Central memory CD8-positive, alpha-beta T cell (primary cell): ENCODE results near the gene FAT1.

Source experiments
- ATAC-seq: fragments of 150-1000 bp; cut with Tn5 transposase; replicated peaks from 2 replicates; pipeline ENCODE4 v1.10.0; 2022; ENCODE audit warnings: mild to moderate bottlenecking, moderate FRiP score, moderate number of reproducible peaks; ENCODE audit not compliant: poor library complexity, severe bottlenecking; ENCODE audit errors: extremely low read depth
- DNase-seq, 2 donors: peaks; one replicate each; pipeline ENCODE4 v3.0.0; 2021; ENCODE audit warnings: low spot score in 2 of 2
- H3K27ac Mint-ChIP-seq: one replicate; pipeline ENCODE4 v1.8.0; 2022; ENCODE audit warnings: low read depth, mild to moderate bottlenecking, moderate library complexity, mixed read lengths
- H3K27me3 Mint-ChIP-seq: one replicate; pipeline ENCODE4 v1.8.0; 2022; ENCODE audit warnings: mixed read lengths
- H3K36me3 Mint-ChIP-seq: one replicate; pipeline ENCODE4 v1.8.0; 2022; ENCODE audit warnings: mild to moderate bottlenecking, moderate library complexity, mixed read lengths; ENCODE audit not compliant: insufficient read depth
- H3K4me1 Mint-ChIP-seq: one replicate; pipeline ENCODE4 v1.8.0; 2022; ENCODE audit warnings: mixed read lengths
- H3K4me3 Mint-ChIP-seq: one replicate; pipeline ENCODE4 v1.8.0; 2022; ENCODE audit warnings: mild to moderate bottlenecking, moderate library complexity, mixed read lengths
- H3K9me3 Mint-ChIP-seq: one replicate; pipeline ENCODE4 v1.8.0; 2022; ENCODE audit warnings: mixed read lengths

Gene FAT1

GRCh38 chr4:186553717-186554116 is 169.9 kb downstream of the FAT1 start:
- Mint-ChIP-seq H3K27ac (no peak overlapping the region), H3K4me3 (no peak overlapping the region), H3K27me3 (peaks cover 10% of the 10 kb centered on the region), H3K36me3 (no peaks in the 10 kb centered on the region), H3K9me3 (no peaks in the 10 kb centered on the region), H3K4me1 (no peaks in the 10 kb centered on the region)
- ATAC-seq = no peak
- no peak for DNase-seq

- ATAC-seq (no peak), DNase-seq (no peak)
- peaks cover 10% of the 10 kb centered on the region for H3K27me3 Mint-ChIP-seq
- H3K9me3 Mint-ChIP-seq = peaks cover 6% of the 10 kb centered on the region
- H3K4me3 Mint-ChIP-seq = no peak overlapping the region
- peaks cover 2% of the 10 kb centered on the region for H3K36me3 Mint-ChIP-seq
- H3K27ac Mint-ChIP-seq = no peak overlapping the region
- no peaks in the 10 kb centered on the region for H3K4me1 Mint-ChIP-seq
Observed at GRCh38 chr4:186551849-186552248, 171.8 kb downstream of the FAT1 start.

DNA sequence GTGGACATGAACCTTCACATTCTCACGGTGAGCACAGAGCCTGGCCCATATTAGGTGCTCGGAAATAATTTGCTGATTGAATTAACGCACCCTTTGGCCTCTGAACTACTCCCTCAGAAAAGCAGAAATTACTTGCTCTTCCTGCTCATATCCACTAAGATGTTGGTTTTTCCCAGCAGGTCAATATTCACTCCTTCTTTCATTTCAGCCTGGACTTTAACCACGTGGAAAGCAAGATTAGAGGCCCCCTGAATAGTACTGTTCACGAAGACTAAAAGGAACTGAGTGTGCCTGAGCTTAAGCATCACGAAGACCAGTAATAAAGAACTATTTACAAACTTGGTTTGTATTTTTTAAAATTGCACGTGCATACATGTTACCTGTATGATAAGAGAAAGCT is 178.2 kb downstream of the FAT1 start:
- peaks cover 2% of the 10 kb centered on the region for H3K36me3 Mint-ChIP-seq
- peaks cover 12% of the 10 kb centered on the region for H3K9me3 Mint-ChIP-seq
- no peaks in the 10 kb centered on the region for H3K4me1 Mint-ChIP-seq
- no peak overlapping the region for H3K27ac Mint-ChIP-seq
- DNase-seq (no peak), ATAC-seq (no peak)
- H3K4me3 Mint-ChIP-seq = no peak overlapping the region
- peaks cover 2% of the 10 kb centered on the region for H3K27me3 Mint-ChIP-seq

GRCh38 chr4:186543206-186543605 is 180.4 kb downstream of the FAT1 start:
- H3K9me3 Mint-ChIP-seq = peaks cover 12% of the 10 kb centered on the region
- H3K4me3 Mint-ChIP-seq = no peak overlapping the region
- H3K4me1 Mint-ChIP-seq = no peaks in the 10 kb centered on the region
- ATAC-seq (no peak), DNase-seq (no peak)
- no peaks in the 10 kb centered on the region for H3K27me3 Mint-ChIP-seq
- H3K36me3 Mint-ChIP-seq = peaks cover 2% of the 10 kb centered on the region
- no peak overlapping the region for H3K27ac Mint-ChIP-seq

DNA sequence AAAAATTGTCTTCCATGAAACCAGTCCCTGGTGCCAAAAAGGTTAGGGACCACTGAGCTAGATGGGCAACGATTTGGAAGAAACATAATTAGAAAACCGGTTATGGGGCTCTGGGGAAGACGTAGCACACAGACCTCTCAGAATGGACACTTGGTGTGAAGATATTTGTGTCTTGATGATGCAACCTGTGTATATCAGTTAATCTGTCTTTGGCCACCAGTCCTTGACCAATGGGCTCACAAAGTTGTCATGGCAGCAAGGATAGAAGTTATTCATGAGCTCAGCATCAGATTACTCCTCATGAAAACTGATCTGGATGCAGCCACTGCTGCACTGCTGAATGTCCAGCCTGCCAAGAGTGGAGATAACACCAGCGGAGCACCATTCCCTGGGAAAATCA is 181.9 kb downstream of the FAT1 start:
- ATAC-seq = no peak
- no peaks in the 10 kb centered on the region for H3K27me3 Mint-ChIP-seq
- no peak for DNase-seq
- H3K9me3 Mint-ChIP-seq = peaks cover 6% of the 10 kb centered on the region
- no peak overlapping the region for H3K4me3 Mint-ChIP-seq
- H3K4me1 Mint-ChIP-seq = no peaks in the 10 kb centered on the region
- no peaks in the 10 kb centered on the region for H3K36me3 Mint-ChIP-seq
- H3K27ac Mint-ChIP-seq = no peak overlapping the region

GRCh38 chr4:186537843-186538521 is 185.7 kb downstream of the FAT1 start:
- H3K27me3 Mint-ChIP-seq = no peaks in the 10 kb centered on the region
- no peak overlapping the region for H3K4me3 Mint-ChIP-seq
- H3K9me3 Mint-ChIP-seq = peaks cover 22% of the 10 kb centered on the region
- no peaks in the 10 kb centered on the region for H3K36me3 Mint-ChIP-seq
- no peaks in the 10 kb centered on the region for H3K4me1 Mint-ChIP-seq
- H3K27ac Mint-ChIP-seq = no peak overlapping the region
- ATAC-seq (no peak), DNase-seq (no peak)
